Cortex of kidney (tissue), 1 donor: ENCODE results near the gene TMEM132A.

Experiments
- DNase-seq: peaks from one replicate; lab custom pipeline; 2025; lab: John Stamatoyannopoulos, UW

TMEM132A gene, protein sequence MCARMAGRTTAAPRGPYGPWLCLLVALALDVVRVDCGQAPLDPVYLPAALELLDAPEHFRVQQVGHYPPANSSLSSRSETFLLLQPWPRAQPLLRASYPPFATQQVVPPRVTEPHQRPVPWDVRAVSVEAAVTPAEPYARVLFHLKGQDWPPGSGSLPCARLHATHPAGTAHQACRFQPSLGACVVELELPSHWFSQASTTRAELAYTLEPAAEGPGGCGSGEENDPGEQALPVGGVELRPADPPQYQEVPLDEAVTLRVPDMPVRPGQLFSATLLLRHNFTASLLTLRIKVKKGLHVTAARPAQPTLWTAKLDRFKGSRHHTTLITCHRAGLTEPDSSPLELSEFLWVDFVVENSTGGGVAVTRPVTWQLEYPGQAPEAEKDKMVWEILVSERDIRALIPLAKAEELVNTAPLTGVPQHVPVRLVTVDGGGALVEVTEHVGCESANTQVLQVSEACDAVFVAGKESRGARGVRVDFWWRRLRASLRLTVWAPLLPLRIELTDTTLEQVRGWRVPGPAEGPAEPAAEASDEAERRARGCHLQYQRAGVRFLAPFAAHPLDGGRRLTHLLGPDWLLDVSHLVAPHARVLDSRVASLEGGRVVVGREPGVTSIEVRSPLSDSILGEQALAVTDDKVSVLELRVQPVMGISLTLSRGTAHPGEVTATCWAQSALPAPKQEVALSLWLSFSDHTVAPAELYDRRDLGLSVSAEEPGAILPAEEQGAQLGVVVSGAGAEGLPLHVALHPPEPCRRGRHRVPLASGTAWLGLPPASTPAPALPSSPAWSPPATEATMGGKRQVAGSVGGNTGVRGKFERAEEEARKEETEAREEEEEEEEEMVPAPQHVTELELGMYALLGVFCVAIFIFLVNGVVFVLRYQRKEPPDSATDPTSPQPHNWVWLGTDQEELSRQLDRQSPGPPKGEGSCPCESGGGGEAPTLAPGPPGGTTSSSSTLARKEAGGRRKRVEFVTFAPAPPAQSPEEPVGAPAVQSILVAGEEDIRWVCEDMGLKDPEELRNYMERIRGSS

DNA sequence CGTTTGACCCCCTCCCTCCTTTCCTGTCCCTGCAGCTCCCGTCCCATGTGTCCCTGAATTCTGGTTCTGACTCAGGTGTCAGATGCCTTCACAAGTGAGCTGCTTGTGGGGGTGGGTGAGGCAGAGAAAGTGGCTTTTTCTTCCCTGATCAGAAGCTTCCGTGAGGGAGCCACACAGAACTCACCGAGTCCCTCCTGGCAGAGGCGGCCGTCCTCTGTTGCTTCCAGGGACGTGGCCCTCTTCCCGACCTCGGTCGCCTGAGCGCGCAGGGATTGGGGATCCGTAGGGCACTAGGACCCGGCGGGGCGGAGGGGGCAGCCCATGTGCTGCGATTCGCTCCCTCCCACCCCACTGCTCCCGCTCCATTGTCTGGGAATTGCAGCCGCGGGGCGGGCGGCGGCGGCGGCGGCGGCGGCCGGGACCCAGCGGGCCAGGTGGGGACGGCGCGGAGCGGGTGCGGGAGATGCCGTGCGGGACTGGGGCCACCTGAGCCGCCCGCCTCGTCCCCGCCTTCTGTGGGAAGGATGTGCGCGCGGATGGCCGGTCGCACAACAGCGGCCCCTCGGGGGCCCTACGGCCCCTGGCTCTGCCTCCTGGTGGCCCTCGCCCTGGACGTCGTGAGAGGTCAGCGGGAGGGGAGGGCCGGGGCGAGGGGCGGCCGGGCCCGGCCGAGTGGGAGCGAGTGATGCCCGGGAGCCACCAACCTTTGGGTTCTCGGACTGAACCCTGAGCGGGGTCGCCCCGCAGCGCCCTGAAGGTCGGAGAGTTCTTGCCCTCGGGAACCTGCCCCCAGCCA is at the start of gene TMEM132A:
TMEM132A (plus strand) TSS at position 351 of the 796 bp plus-strand sequence; CDS start at position 525, 174 bp downstream.
- no peak for DNase-seq

DNA sequence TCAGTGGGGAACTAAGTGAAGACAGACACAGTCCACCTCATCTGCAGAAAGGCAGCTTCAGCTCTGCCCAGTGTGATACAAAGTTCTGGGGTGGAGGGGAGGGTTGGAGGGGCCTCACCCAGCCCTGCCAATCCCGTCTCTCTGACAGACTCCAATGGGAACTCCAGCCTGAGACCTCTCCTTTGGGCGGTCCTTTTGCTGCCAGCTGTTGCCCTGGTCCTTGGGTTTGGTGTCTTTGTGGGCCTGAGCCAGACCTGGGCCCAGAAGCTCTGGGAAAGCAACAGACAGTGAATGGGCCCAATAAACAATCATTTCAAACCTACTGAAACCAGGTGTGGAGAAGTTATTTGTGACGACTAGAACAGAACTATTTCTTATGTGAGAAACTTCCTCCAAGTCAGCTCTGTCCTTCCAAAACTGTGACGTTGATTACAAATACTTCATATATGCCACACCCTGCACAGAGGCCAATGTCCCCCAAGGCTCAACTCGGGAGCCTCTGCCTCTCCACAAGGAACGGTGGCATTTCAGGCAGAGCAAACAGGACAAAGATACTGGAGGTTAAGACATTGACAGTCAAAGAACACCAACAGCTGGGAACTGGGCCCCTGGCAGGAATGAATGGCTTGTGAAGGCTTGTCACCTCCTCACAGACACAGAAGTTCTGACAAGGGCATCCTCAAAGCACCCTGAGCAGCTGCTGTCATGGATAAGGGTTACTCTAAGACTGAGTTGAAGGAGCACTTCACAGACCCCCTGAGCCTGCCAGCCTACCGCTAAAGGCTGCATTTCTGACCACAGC is 48.7 kb upstream of the TMEM132A start:
- DNase-seq = no peak

- DNase-seq = no peak
Measured at GRCh38 chr11:60876168-60876485, 48.1 kb upstream of the TMEM132A start.

- DNase-seq = no peak
Measured at GRCh38 chr11:60878245-60879101, 45.8 kb upstream of the TMEM132A start.

- DNase-seq = no peak
Measured at GRCh38 chr11:60879104-60879503, 45.2 kb upstream of the TMEM132A start.

GRCh38 chr11:60879971-60880588 is 44.2 kb upstream of the TMEM132A start:
- DNase-seq = no peak

- no peak for DNase-seq
Measured at GRCh38 chr11:60880643-60881282, 43.5 kb upstream of the TMEM132A start.

GRCh38 chr11:60887556-60887955 is 36.7 kb upstream of the TMEM132A start:
- DNase-seq = no peak

GRCh38 chr11:60889869-60890311 is 34.4 kb upstream of the TMEM132A start:
- no peak for DNase-seq

DNA sequence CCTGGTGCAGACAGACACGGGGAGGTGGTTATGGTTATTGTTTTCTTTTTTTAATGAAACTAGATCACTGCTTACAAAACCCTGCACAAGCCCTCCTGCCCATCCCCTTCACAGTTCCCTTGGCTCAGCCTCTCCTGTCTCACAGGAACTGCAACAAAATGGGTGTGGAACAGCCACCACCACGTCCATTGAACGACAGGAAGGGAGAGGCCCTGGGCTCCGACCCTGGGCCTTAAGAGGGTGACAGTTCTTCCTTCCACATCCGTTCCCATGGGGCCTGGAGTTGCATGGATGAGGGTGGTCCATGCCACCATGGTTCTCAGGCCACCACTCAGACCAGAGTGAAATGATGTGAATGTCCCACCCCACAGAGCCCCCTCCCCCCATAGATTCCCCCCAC is 33.6 kb upstream of the TMEM132A start:
- no peak for DNase-seq

GRCh38 chr11:60891103-60891741 is 33.0 kb upstream of the TMEM132A start:
- DNase-seq = no peak

GRCh38 chr11:60895687-60896086 is 28.6 kb upstream of the TMEM132A start:
- DNase-seq = no peak

- DNase-seq = no peak
Measured at GRCh38 chr11:60897496-60897895, 26.8 kb upstream of the TMEM132A start.

DNA sequence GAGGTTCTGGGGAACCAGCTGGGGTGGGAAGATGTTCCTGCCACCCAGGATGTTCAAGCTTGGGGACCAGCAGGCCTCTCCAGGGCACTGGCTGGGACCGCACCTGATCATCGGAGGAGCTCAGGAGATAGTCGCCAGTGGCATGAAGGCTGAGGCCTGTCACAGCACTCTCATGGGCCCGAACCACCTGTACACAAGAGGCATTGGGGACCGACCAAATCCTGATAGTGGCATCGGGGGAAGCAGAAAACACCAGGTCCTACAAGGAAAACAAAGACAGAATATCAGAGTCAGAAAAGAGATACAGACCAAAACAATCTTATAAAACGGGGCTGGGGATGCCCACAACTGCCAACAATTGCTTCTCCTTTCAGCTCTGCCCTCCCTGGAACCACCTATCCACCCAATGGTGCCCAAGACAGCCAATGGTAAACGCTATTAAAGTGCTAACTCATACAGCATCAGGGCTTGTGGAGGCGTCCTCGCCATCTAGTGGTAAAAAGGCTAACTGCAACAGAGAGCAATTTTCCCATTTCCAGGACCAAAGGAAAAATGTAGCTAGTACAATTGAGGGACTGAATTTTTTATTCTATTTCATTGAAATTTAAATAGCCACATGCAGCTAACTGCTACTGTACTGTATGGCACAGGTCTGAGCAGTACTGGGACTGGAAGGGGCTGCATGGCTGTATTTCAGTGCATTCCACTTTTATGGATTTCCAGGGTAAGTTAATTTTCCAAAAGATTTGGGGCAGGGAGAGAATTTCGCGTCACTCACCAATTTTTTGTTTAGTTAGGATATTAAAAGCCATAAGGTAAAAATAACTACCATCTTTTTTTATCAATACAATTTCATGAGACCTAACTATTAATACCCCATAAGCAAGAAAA is 25.0 kb upstream of the TMEM132A start:
- DNase-seq = no peak

GRCh38 chr11:60899977-60900376 is 24.3 kb upstream of the TMEM132A start:
- DNase-seq = no peak

GRCh38 chr11:60900673-60901404 is 23.4 kb upstream of the TMEM132A start:
- DNase-seq = no peak

DNA sequence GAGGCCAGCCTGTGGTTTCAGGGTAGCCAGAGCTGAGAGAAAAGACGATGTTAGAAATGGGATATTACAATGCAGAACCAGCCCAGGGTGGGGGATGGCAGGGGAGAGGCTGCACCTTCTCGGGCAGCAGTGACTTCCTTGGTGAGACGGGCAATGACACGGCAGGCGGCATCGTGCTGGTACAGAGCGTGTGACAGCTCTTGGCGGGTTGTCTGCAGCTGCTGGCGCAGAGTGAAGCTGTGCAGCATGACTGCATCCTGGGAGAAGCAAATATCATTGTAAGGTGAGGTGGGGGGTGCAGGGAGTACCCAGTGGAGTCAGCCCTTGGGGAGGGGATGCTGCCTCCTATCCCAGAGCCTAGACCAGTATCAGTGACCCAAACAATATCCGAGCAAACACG is 21.6 kb upstream of the TMEM132A start:
- DNase-seq = no peak
